Stimulated activated CD8-positive, alpha-beta memory T cell treated with anti-CD3 and anti-CD28 coated beads, Interleukin-12 subunit alpha, Interleukin-12 subunit beta, amount 100 ng/mL, for 1 hour (primary cell): ENCODE data around the gene RAP1B.
"Not testable (repeated sequence)": the region's sequence is repeated elsewhere in the genome, so short reads cannot be mapped to it uniquely, and the experiment has no call there.

Experiments
- DNase-seq: peaks from one replicate; pipeline ENCODE4 v3.0.0-alpha.2; 2020; ENCODE audit warnings: low read depth

Gene RAP1B

DNA sequence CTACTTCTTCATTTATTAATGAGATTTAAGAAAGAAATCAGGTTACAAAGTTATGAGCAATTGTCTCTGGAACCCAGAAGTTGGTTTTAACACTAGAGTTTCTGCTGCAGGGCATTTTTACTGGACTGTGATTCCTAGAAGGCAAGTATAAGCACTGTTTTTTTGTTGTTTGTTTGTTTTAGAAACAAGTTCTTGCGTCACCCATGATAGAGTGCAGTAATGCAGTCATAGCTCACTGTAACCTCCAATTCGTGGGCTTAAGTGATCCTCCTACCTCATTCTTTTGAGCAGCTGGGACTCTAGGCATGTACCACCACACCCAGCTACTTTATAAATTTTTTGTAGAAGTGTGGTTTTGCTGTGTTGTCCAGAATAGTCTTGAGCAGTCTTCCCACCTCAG is 25.6 kb downstream of the RAP1B start:
- DNase-seq, result no peak

DNA sequence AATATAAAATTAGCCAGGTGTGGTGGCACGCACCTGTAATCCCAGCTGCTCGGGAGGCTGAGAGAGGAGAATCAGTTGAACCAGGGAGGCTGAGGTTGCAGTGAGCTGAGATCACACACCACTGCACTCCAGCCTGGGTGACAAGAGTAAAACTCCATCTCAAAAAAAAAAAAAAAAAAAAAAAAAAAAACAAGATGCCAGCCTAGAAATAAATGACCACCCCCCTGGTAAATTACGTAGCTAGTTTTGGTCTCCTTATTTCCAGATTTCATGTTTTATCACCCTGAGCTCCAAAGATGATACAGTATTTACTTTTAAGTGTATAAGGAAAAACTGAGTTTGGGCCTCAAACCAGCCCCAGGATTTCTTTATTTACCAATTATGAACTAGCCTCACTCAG is 26.7 kb downstream of the RAP1B start:
- DNase-seq, result not testable (repeated sequence)

DNA sequence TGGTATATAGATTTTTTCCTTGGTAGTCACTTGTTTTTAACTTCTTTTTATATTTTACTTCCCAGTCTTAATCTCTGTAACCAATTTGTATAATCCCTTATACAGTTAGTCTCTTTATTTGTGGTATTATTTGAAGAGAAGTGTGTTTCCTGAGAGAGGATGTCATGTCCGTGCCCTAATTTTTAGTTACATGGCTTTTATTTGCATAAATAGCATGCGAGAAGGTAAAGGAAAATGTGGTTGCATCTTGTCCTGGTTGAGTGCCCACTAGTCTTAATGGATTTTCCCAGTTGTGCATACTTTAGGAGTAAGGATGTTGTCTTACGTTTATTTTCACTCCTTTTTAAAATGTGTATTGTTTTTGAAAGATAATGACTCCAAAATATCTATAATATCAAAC is 27.5 kb downstream of the RAP1B start:
- DNase-seq, result no peak

DNA sequence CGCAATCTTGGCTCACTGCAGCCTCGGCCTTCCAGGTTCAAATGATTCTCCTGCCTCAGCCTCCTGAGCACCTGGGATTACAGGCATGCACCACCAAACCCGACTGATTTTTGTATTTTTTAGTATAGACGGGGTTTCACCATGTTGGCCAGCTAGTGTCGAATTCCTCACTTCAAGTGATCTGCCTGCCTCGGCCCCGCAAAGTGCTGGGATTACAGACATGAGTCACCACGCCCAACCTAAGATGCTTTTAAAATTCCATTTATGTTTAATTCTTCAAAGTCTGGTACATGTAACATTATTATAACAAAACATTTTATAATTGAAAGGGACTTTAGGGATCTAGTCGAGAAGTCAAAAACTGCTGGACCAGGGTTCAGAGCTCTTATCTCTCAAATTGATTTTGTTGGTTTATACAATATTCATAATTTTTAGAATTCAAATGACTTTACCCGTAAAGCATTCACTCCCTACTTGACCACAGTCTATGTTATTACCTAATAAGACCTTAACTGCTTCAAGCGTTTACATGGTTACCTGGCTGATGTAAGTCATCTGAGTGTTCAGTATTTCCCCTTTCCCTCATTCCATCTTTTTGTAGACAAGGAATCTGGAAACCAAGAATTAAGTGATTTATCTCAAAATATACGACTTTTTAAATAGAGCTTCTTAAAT is 28.2 kb downstream of the RAP1B start:
- DNase-seq, result no peak

DNA sequence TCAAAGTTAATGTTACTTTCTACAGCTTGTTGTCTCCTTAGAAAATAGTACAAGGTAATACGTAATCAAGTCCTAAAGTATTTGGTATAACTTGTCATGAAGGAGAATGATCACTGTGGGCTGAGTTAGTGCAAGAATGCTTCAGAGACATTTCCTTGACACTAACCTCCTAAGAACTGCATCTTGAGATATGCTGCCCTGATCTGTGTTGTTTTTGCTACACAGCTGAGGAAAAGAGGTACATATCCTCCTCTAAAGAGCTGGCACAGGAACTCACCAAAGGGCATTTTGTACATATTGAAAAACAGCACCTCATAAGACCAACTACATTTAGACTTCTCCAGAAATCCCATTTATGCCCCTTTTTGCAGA is 28.7 kb downstream of the RAP1B start:
- DNase-seq, result no peak

DNA sequence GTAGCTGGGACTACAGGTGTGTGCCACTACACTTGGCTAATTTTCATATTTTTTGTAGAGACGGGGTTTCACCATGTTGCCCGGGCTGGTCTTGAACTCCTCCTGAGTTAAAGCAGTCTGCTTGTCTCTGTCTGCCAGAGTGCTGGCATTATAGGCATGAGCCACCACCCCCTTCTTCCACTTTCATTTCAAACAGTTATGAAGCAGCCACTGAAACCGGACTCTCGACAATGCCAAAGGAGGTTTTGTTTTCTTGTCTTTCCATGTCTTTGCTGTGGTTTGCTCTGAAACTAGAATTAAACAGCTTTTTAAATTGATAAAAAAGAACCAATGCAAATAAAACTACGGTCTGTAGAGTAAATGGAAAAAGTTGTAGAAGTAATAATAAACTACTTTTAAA is 30.4 kb downstream of the RAP1B start:
- no peak for DNase-seq

DNA sequence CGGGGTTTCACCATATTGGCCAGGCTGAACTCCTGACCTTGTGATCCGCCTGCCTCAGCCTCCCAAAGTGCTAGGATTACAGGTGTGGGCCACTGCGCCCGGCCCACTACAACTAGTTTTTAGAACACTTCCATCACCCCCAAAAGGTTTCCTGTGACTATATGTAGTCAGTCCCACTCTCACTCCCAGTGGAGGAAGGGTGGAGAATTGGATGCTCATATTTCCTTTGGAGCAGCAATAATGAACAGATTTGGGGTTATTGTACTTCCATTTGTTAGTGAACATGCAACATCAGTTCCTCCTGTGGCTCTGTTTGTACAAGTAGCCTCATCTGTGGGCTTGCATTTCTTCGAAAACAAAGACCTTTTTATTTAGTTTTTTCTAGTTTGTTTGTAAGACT is 35.8 kb downstream of the RAP1B start:
- DNase-seq, result no peak

DNA sequence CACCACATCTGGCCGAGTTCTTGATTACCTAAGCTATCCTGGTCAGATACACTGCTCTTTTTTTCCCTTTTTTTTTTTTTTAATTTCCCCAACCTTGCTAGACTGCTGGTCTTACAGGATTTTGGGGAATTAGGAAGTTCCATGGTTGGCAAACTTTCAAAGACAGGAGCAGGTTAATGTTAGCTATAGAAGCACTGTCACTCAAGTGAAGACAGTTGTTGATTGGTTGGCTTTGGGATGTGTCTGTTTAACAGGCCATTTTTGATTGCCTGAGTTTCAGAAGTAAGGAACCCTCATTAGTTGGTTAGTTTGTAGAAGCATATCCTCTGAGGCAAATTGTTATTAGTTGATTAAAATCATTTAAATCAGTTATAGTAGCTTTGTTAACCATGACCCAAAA is 36.8 kb downstream of the RAP1B start:
- DNase-seq, result no peak

DNA sequence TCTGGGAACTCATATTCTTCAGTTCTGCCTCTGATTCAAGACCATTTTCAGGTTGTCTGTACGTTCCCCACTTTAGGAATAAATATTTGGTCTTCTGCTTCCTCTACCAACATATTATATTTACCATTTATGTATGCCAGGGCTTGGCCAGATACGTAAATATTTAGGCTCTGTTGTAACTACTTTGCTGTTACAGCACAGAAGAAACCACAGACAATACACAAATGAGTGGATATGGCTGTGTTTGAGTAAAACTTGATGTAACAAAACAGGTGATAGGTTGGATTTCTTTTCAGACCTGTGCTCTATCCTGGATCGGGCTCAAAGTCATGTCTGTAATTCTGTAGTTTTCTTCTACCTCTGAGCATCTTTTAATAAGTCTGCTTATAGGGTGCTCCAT is 37.5 kb downstream of the RAP1B start:
- DNase-seq, result no peak

DNA sequence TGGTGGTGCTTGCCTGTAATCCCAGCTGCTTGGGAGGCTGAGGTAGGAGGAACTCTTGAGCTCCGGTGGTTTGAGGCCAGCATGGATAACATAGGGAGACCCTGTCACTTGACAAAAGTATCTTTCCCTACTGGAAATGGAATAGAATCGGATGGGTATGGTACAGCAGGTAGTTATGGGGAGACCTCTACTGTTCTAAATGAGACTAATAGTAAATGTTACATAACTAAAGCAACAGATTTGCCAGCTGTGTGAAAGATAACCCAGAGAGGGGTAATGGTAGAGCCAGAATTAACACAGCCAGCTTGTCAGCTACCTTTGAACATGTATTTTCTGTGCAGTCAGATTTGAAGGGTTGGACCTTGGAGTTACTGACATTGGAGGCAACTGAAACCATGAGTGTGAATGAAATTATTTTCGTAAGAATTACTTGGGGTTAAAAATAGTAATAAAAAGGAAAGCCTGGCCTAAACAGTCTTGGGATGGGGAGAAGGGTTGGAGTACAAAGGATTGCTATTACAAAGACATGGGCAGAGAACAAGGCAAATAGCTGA is 54.4 kb downstream of the RAP1B start:
- DNase-seq, result no peak

DNA sequence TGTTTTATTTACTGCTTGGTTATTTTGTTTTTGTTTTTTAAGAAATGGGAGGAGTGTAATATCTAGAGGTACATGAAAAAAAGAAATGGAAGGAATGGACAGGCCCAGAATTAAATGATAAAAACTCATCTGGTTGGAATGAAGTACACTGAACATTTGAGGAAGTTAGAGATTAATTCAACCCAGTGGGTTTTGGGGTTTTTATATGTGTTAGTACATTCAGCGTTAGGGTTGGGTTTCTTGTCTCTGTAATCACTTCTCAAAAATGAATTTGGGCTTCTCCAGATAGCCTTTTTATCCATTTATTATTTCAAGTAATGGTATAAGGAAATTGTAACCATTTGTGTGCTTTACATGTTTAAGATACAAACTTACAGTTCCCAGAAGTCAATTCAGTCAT is 56.6 kb downstream of the RAP1B start:
- no peak for DNase-seq

DNA sequence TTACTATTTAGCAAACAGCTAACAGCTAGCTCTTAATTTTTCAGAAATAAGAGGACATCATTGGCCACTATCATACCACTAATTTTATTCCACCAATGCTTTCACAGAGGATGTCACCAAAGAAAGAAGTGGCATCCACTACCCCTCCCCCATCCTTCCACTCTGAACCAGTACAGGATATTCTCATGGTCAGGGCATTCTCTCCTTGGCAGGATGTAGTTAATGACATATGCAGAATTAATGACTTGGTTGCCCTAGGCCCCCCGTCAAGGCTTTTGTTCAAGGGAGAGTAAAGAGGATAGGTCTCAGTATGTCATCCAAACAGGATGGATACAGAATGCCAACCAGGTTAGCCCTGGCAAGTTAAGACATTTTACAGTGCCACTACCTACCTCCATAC is 57.2 kb downstream of the RAP1B start:
- no peak for DNase-seq

DNA sequence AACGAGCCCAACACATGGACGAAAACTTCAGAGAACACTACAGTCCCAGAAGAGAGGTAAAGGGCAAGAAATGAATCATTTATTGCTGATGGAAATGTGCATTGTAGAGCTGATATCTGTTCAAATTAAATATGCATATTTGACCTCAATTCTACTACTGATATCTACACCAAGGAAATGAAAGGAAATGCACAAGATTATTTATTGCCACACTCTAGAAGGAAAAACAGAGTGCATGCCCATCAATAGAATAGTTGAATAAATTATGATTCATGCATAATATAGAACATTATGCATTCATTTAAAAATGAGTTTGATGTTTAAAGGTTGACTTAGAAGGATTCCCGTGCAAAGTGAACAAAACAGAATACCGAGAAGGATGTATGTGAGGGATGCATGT is 60.5 kb downstream of the RAP1B start:
- DNase-seq, result no peak

DNA sequence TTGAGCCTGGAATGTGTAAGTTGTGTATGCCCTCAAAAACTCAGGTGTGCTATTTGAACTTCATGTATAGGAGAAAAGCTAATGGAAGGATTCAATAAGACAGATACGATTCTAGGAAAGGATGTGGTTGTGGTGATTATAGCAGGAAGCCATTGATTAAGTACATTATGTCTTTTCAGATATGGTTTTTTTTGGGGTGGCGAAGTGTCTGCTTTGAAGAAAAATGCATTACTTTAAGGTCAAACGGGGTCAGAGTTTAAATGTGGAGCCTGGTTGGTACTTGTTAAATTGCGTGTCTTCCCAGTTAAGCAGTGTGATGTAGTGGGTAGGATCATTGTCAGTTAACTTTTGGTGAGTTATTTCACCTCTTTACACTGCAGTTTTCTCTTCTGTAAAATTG is 63.1 kb downstream of the RAP1B start:
- DNase-seq, result no peak

DNA sequence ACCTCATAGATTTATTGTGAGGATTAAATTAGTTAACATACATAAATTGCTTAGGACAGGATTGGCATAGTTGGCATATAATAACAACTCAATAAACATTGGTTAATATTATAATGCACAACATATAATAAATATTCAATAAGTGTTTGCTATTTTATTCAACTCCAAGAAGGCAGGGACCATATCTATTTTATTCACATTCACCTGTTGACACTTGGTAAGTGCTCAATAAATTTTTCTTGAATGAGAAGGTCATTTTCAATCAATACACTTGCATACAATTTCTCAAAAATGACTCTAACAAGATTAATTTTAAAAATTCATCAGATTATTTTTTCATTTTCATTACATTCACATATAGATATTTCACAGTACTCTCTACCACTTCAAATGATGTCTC is 63.7 kb downstream of the RAP1B start:
- DNase-seq, result no peak

DNA sequence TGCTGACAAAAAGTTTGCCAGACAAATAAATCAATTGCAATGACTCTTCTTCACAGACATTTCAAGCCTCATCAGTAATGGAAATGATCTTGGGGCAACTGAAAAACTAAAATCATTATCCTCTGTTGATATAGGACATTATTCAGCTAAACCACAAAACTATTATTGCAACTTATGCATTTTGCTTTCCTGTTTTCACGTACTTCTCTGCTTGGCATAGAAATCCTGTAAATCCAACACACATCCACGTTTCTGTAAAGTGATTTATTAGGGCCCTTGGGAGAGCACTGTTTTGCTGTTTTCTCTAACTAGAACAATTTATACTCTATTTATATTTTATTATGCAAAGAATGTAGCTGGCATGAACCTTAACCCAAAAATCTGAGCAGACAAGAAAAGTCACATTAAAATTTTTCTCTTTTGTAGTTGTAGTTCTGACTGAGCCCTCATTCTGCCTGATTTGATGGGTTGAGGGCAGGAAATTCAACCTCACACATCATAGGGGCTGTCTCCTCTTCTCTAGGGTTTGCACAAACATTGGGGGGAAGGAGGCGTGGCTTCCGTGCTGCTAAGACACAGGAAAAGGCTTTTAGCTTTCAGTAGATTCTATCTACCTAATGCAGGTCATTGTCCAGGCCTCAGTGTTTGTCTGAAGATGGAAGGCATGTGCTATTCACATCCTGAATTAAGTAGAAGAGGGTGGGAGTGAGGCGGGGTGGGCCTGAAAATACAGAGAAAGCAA is 64.6 kb downstream of the RAP1B start:
- DNase-seq, result peak; percentile 41

DNA sequence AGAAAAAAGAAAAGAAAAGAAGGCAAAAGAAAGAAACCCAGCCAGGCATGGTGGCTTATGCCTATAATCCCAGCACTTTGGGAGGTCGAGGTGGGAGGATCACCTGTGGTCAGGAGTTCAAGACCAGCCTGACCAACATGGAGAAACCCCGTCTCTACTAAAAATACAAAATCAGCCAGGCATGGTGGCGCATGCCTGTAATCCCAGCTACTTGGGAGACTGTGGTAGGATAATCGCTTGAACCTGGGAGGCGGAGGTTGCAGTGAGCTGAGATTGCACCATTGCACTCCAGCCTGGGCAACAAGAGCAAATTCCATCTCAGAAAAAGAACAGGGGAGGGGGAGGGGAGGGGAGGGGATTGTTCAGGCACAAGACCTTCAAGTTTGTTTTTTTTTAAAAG is 66.2 kb downstream of the RAP1B start:
- not testable (repeated sequence) for DNase-seq

DNA sequence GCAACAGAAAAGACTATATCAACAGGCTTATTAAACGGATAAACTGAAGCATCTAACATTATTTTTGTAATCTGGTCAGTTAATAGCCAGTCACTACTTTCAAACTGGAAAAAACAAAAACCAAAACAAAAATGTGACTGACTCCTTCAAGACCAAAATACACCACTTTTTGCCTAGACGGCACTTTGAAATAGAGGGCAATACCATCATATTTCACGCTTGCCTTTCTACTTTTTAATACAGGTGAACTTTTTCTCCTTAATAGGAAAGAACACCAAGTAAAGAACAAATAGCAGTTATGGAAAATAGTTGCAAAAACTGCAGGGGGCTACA is 75.5 kb downstream of the RAP1B start:
- DNase-seq, result no peak

DNA sequence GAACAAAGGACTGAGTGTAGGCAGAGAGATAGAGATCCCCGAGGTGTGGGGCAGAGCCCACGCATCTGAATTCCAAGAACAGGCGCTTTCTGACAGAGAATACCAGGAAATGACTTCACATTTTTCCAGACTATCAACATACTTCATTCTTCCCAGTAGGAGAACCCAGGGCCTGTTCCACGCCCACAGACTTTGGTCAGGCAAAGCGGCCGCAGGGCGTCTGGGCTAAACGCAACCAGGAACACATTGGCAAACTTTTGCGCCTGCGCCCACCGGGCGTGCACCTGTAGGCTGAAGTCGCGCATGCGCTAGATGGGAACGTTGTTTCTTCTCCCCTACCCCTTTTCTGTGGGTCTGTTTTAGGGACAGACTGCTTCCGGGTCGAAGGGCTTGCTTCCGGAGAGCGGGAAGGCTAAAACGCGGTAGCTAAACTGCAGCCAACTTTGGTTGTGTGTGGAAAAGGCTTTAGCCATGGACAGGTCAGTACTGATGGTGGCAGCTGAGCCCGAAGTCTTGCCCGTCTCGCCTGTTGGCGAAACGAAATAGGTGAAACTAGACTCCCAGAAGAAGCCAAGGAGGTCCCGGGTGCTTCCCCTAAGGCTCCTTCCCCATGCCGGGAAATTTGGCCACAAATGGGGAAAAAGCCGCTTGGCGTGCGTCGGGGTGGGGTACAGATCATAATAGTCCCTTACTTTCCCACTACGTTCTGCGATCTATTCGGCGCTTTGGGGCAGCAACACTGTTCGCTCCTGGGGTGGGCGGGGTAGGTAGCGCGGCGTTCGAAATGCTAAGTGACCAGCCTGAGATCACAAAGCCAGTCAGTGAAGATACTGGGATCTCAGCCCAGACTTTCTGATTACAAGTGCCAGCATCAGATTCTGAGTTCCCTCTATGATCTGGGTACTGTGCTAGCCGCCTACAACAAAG is 76.2 kb downstream of the RAP1B start, which contains the start of gene NUP107:
Gene NUP107, plus strand, starts transcription at position 384 of the 927 bp plus-strand sequence. Its CDS starts 88 bp downstream, at position 472.
- DNase-seq, result peak; percentile 99

DNA sequence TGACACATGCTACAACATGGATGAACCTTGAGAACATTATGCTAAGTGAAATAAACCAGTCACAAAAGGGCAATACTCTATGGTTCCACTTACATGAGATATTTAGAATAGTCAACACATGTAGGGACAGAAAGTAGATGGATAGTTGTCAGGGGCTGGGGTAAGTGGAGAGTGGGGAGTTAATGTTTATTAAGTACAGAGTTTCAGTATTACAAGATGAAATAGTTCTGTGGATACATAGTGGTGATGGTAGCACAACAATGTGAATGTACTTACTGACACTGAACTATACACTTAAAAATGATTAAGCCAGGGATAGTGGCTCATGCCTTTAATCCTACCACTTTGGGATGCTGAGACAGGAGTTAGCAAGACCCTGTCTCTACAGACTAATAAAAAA is 84.8 kb downstream of the RAP1B start:
- DNase-seq, result no peak

DNA sequence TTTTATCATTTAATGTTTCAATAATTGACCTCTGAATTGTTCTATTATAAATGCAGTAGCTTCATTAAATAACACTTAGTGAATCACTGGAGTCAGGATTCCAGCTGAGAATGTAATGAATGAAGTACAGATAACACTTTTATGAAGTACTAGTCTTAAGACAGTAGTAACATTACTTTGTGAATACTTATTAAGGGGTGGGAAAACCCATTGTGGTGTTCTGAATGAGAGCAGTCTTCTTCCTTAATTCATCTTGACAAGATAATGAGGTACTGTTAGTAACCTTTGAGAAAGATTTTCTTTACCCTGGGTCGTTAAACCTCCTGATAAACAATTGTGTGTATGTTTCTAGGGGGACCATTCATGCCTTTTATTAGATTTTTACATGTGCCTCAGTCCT is 88.8 kb downstream of the RAP1B start:
- no peak for DNase-seq
